ENCODE data around the gene UNC45B.
"Not testable (repeated sequence)": the region's sequence is repeated elsewhere in the genome, so short reads cannot be mapped to it uniquely, and the experiment has no call there.

UNC45B gene

DNA sequence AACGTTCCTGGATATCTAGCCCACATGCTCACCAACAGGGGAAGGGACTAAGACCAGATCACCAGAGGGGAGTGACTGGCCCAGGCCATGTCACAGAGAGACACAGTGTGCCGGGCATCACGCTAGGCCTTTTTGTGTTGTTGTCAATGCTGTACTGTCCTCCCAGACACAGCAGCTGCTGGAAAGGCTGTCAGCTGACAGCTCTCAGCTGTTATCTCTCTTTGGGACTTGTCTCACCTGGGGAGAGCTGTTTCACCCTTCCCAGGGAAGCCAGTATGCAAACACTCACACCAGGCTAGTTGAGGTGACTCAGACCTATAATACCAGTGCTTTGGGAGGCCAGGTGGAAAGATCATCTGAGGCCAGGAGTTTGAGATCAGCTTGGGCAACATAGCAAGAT lies 19.4 kb downstream of the UNC45B start:
- in situ Hi-C loops (cut with HindIII; ENCODE audit: low sequenced_read_pairs), result no loop called here

DNA sequence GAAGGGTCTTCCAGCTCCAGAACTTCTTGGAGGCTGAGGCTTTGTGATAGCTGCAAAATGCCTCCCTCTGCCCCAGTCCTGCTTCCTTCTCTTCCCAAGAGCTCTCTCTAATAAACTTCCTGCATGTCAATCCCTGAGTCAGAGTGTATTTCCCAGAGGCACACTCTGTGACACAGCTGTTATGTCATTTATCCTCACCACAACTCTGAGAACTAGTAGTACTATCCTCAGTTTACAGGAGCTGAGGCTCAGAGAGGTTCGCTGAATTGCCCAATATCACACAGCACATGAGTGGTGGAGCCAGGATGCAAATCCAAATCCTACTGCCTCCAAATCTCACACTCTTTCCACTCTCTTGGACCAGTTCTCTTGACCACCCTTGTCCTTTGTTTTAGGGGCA lies 20.0 kb downstream of the UNC45B start:
- in situ Hi-C loops (cut with HindIII; ENCODE audit: low sequenced_read_pairs), result no loop called here

GRCh38 chr17:35169835-35170363 lies 22.3 kb downstream of the UNC45B start:
- in situ Hi-C loops (cut with HindIII; ENCODE audit: low sequenced_read_pairs), result no loop called here

- in situ Hi-C loops (cut with HindIII; ENCODE audit: low sequenced_read_pairs), result no loop called here
These were observed 23.6 kb downstream of the UNC45B start for GRCh38 chr17:35170968-35171771.

DNA sequence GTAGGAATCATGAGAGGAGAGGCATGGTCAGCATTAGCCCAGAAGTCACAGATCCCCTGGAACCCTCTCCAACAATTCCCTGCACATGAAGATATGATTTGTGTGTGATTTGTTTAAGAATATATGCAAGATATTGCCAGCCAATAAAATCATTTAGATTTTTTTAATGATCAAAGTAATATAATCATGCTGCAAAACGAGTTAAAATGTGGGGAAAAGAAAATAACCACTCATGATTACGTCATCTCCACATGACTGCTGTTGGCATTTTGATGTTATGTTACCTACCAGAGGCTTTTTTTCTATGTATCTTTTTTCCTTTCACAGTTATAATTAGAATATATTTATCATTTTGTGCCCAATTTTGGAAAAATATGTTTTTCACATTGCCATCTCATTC lies 24.2 kb downstream of the UNC45B start:
- in situ Hi-C loops (cut with HindIII; ENCODE audit: low sequenced_read_pairs), result no loop called here

DNA sequence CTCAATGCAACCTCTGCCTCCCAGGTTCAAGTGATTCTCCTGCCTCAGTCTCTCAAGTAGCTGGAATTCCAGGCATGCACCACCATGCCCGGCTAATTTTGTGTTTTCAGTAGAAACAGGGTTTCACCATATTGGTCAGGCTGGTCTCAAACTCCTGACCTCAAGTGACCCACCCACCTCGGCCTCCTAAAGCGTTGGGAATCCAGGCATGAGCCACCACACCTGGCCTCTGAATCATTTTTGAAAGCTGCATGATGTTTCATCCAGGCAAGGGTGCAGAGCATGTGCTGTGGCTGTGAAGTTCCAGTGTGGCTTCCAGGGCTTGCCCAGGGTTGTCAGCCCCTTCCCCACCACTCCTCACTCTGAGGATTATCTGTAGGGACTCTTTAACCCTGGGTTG lies 24.7 kb downstream of the UNC45B start:
- in situ Hi-C loops (cut with HindIII; ENCODE audit: low sequenced_read_pairs), result not testable (repeated sequence)

DNA sequence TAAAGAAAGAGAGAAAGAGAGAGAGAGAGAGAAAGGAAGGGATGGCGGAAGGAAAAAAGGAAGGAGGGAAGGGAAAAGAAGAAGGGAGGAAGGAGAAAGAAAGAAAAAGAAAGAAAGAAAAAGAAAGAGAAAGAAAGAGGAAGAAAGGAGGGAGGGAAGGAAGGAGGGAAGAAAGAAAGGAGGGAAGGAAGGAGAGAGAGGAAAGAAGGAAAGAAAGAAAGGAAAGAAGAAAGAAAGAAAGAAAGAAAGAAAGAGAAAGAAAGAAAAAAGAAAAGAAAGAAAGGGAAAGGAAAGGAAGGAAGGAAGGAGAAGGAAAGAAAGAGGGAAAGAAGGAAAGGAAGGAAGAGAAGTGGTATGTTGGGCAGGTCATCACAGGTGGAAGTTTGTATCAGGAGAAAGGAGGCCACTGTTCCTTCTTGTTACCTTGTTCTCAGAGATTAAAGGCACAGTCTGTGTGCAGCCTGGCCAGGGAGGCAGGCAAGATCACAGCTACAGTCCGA lies 27.3 kb downstream of the UNC45B start:
- in situ Hi-C loops (cut with HindIII; ENCODE audit: low sequenced_read_pairs), result no loop called here

- in situ Hi-C loops (cut with HindIII; ENCODE audit: low sequenced_read_pairs), result no loop called here
These were observed 28.2 kb downstream of the UNC45B start for GRCh38 chr17:35175638-35176415.

DNA sequence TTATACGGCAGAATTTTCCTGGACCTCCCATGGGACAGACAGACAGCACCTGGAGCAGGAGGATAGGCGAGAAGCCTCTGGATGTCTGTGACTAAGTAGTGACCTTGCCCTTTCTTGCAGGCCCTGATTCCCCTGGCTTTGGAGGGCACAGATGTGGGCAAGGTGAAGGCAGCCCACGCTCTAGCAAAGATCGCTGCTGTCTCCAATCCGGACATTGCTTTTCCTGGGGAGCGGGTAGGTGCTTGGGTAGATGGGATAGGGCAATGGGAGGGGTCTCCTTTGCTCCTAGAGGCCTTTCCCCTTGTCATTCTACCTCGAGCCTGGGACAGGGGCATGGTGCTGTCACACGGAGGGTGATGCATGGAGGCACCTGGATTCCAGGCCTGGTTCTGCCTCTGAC lies 29.3 kb downstream of the UNC45B start:
- in situ Hi-C loops (cut with HindIII; ENCODE audit: low sequenced_read_pairs), result no loop called here

DNA sequence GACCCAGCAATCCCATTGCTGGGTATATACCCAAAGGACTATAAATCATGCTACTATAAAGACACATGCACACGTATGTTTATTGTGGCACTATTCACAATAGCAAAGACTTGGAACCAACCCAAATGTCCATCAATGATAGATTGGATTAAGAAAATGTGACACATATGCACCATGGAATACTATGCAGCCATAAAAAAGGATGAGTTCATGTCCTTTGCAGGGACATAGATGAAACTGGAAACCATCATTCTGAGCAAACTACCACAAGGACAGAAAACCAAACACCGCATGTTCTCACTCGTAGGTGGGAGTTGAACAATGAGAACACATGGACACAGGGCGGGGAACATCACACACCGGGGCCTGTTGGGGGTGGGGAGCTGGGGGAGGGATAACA lies 31.8 kb downstream of the UNC45B start:
- in situ Hi-C loops (cut with HindIII; ENCODE audit: low sequenced_read_pairs), result not testable (repeated sequence)

GRCh38 chr17:35183332-35183731 lies 35.7 kb downstream of the UNC45B start:
- in situ Hi-C loops (cut with HindIII; ENCODE audit: low sequenced_read_pairs), result no loop called here

- in situ Hi-C loops (cut with HindIII; ENCODE audit: low sequenced_read_pairs), result no loop called here
These were observed 36.7 kb downstream of the UNC45B start for GRCh38 chr17:35184274-35184673.

DNA sequence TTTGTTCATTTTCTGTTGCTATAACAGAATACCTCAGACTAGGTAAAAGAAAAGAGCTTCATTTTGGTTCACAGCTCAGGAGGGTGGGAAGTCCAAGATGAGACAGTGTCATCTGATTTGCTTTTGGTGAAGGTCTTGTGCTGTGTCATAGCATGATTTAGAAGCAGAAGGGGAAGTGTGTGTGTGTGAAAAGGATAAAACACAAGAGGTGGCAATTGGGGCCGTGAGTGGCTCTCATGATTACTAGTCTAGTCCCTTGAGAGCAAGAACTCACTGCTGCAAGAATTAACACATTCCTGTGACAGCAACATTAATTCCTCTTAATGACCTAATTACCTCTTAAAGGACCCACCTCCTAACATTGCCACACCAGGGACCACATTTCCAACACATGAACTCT lies 38.2 kb downstream of the UNC45B start:
- in situ Hi-C loops (cut with HindIII; ENCODE audit: low sequenced_read_pairs), result no loop called here

GRCh38 chr17:35187481-35187880 lies 39.9 kb downstream of the UNC45B start:
- in situ Hi-C loops (cut with HindIII; ENCODE audit: low sequenced_read_pairs), result no loop called here

GRCh38 chr17:35188111-35188510 lies 40.5 kb downstream of the UNC45B start:
- in situ Hi-C loops (cut with HindIII; ENCODE audit: low sequenced_read_pairs), result no loop called here

DNA sequence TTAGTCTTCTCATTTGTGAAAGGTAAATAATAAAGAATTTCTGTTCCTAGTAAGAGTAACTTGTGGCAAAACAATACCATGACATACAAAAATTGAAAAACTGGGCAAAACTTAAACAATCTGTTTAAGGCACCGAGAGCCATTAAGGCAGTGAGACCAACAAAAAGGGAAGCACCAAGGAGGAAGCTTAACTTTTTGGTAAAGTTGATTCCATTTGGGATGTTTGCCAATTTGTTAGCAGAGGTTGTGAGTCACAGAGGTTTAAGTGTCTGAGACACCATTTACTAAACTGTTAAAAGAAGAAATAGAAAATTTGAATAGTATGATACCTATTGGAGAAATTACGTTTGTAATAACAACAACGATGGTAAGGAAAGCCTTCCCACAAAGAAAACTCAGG lies 41.7 kb downstream of the UNC45B start:
- in situ Hi-C loops (cut with HindIII; ENCODE audit: low sequenced_read_pairs), result no loop called here

GRCh38 chr17:35191001-35191695 lies 43.5 kb downstream of the UNC45B start:
- in situ Hi-C loops (cut with HindIII; ENCODE audit: low sequenced_read_pairs), result no loop called here

GRCh38 chr17:35192708-35193107 lies 45.1 kb downstream of the UNC45B start:
- in situ Hi-C loops (cut with HindIII; ENCODE audit: low sequenced_read_pairs), result no loop called here

DNA sequence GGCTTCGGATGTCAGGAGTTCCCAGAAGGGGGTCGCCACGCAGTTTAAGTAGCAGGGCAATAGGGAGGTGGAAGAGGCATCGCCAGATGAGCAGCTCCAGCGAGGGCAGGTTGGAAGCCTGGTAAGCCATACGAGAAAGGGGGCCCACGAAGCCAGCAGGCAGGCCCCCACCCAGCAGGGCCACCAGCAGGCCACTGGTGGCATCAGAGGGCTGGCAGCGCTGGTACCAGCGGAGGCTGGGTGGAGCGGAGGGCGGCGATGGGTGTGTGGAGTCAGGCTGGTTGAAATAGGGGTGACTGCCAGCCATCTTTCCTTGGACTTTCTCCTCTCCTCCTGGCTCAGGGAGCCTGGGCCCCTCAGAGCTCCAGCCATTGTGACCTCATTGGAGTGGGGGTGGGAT lies 46.4 kb downstream of the UNC45B start, which contains the start of gene SLC35G3:
Gene SLC35G3 (minus strand): TSS at position 393 of the 400 bp plus-strand sequence. CDS start 86 bp downstream, at position 307.
- in situ Hi-C loops (cut with HindIII; ENCODE audit: low sequenced_read_pairs), result not testable (repeated sequence)

GRCh38 chr17:35195062-35195461 lies 47.4 kb downstream of the UNC45B start:
- in situ Hi-C loops (cut with HindIII; ENCODE audit: low sequenced_read_pairs), result not testable (repeated sequence)

GRCh38 chr17:35202582-35202981 lies 55.0 kb downstream of the UNC45B start:
- in situ Hi-C loops (cut with HindIII; ENCODE audit: low sequenced_read_pairs), result not testable (repeated sequence)

Data from DLD1 (cell line).